IPS-20b (cell line): ENCODE data around the gene DMRTB1.
A peak's percentile ranks its signal among the peaks of the same experiment; 100 is the strongest.

Experiments
- H3K27ac ChIP-seq: one replicate; pipeline ENCODE4 v1.5.1; 2013; ENCODE audit warnings: low read length
- H3K27me3 ChIP-seq: 2 replicates; pipeline ENCODE4 v1.6.1; 2013; ENCODE audit warnings: mild to moderate bottlenecking, low read length, inconsistent platforms; ENCODE audit not compliant: insufficient read depth
- H3K36me3 ChIP-seq: 2 replicates; pipeline ENCODE4 v1.6.1; 2013; ENCODE audit warnings: low read depth, mild to moderate bottlenecking, inconsistent platforms, low read length, moderate library complexity; ENCODE audit not compliant: insufficient read depth
- H3K4me1 ChIP-seq: 2 replicates; pipeline ENCODE4 v1.6.1; 2013; ENCODE audit warnings: mild to moderate bottlenecking, control low read depth, inconsistent platforms, low read length, moderate library complexity; ENCODE audit not compliant: insufficient read depth
- H3K4me3 ChIP-seq: 2 replicates; pipeline ENCODE4 v1.5.1; 2013; ENCODE audit warnings: mild to moderate bottlenecking, low read length, inconsistent platforms
- H3K9ac ChIP-seq: 2 replicates; pipeline ENCODE4 v1.6.1; 2013; ENCODE audit warnings: low read depth, mild to moderate bottlenecking, inconsistent platforms, low read length, moderate library complexity
- H3K9me3 ChIP-seq: 2 replicates; pipeline ENCODE4 v1.6.1; 2013; ENCODE audit warnings: mild to moderate bottlenecking, low read depth, low read length, inconsistent platforms; ENCODE audit not compliant: insufficient read depth

DMRTB1 gene

GRCh38 chr1:53468374-53468773 is 9.2 kb downstream of the DMRTB1 start:
- H3K36me3 ChIP-seq, result no peaks in the 10 kb centered on the region
- H3K9me3 ChIP-seq, result no peaks in the 10 kb centered on the region
- H3K9ac ChIP-seq, result no peak overlapping the region
- peaks cover 8% of the 10 kb centered on the region for H3K27me3 ChIP-seq
- H3K4me1 ChIP-seq, result peaks cover 4% of the 10 kb centered on the region; the same call in 1 of the 2 replicates
- H3K4me3 ChIP-seq, result no peak overlapping the region
- no peak overlapping the region for H3K27ac ChIP-seq

- Histone ChIP-seq H3K4me1 (peaks cover 4% of the 10 kb centered on the region; the same call in 1 of the 2 replicates), H3K36me3 (no peaks in the 10 kb centered on the region), H3K27ac (no peak overlapping the region), H3K9me3 (no peaks in the 10 kb centered on the region), H3K27me3 (peaks cover 8% of the 10 kb centered on the region), H3K4me3 (no peak overlapping the region), H3K9ac (no peak overlapping the region)
Measured at GRCh38 chr1:53469373-53469772, 10.2 kb downstream of the DMRTB1 start.

GRCh38 chr1:53470155-53470554 is 11.0 kb downstream of the DMRTB1 start:
- Histone ChIP-seq H3K9ac (no peak overlapping the region), H3K4me3 (peak overlapping the region; percentile 15; the same call in 1 of the 2 replicates), H3K27ac (no peak overlapping the region), H3K9me3 (no peaks in the 10 kb centered on the region), H3K36me3 (no peaks in the 10 kb centered on the region), H3K27me3 (peaks cover 8% of the 10 kb centered on the region), H3K4me1 (peaks cover 4% of the 10 kb centered on the region; the same call in 1 of the 2 replicates)

- Histone ChIP-seq H3K4me3 (peak overlapping the region; percentile 15; the same call in 1 of the 2 replicates), H3K9ac (no peak overlapping the region), H3K27ac (no peak overlapping the region), H3K36me3 (no peaks in the 10 kb centered on the region), H3K27me3 (peaks cover 8% of the 10 kb centered on the region), H3K4me1 (peaks cover 4% of the 10 kb centered on the region; the same call in 1 of the 2 replicates), H3K9me3 (no peaks in the 10 kb centered on the region)
Measured at GRCh38 chr1:53470584-53470983, 11.4 kb downstream of the DMRTB1 start.

- no peak overlapping the region for H3K4me3 ChIP-seq
- no peak overlapping the region for H3K9ac ChIP-seq
- no peak overlapping the region for H3K27ac ChIP-seq
- no peaks in the 10 kb centered on the region for H3K9me3 ChIP-seq
- H3K4me1 ChIP-seq, result peaks cover 4% of the 10 kb centered on the region; the same call in 1 of the 2 replicates
- no peaks in the 10 kb centered on the region for H3K36me3 ChIP-seq
- H3K27me3 ChIP-seq, result peaks cover 9% of the 10 kb centered on the region
Measured at GRCh38 chr1:53471000-53471399, 11.8 kb downstream of the DMRTB1 start.

- H3K27me3 ChIP-seq, result peaks cover 21% of the 10 kb centered on the region
- no peak overlapping the region for H3K9ac ChIP-seq
- H3K27ac ChIP-seq, result no peak overlapping the region
- no peak overlapping the region for H3K4me3 ChIP-seq
- H3K36me3 ChIP-seq, result no peaks in the 10 kb centered on the region
- H3K9me3 ChIP-seq, result no peaks in the 10 kb centered on the region
- H3K4me1 ChIP-seq, result peaks cover 4% of the 10 kb centered on the region; the same call in 1 of the 2 replicates
Measured at GRCh38 chr1:53473463-53473862, 14.3 kb downstream of the DMRTB1 start.

- H3K27me3 ChIP-seq, result peaks cover 21% of the 10 kb centered on the region
- no peak overlapping the region for H3K9ac ChIP-seq
- no peaks in the 10 kb centered on the region for H3K36me3 ChIP-seq
- no peak overlapping the region for H3K4me3 ChIP-seq
- H3K27ac ChIP-seq, result no peak overlapping the region
- peaks cover under 1% of the 10 kb centered on the region; the same call in 1 of the 2 replicates for H3K4me1 ChIP-seq
- H3K9me3 ChIP-seq, result no peaks in the 10 kb centered on the region
Measured at GRCh38 chr1:53475664-53476063, 16.5 kb downstream of the DMRTB1 start.

- peaks cover 13% of the 10 kb centered on the region; the same call in 1 of the 2 replicates for H3K27me3 ChIP-seq
- H3K9ac ChIP-seq, result no peak overlapping the region
Measured at GRCh38 chr1:53476579-53476978, 17.4 kb downstream of the DMRTB1 start.

GRCh38 chr1:53477651-53478501 is 18.7 kb downstream of the DMRTB1 start:
- Histone ChIP-seq H3K27me3 (peaks cover 13% of the 10 kb centered on the region; the same call in 1 of the 2 replicates), H3K36me3 (no peaks in the 10 kb centered on the region), H3K9ac (no peak overlapping the region)

More at GRCh38 chr1:53476579-53476978, 17.4 kb downstream of the DMRTB1 start:
- H3K9me3 ChIP-seq, result no peaks in the 10 kb centered on the region
- no peak overlapping the region for H3K27ac ChIP-seq
- H3K36me3 ChIP-seq, result no peaks in the 10 kb centered on the region
- no peaks in the 10 kb centered on the region for H3K4me1 ChIP-seq
- no peak overlapping the region for H3K4me3 ChIP-seq

GRCh38 chr1:53478502-53478818 is 19.3 kb downstream of the DMRTB1 start:
- no peaks in the 10 kb centered on the region for H3K36me3 ChIP-seq
- no peak overlapping the region for H3K9ac ChIP-seq
- H3K27me3 ChIP-seq, result peaks cover 13% of the 10 kb centered on the region; the same call in 1 of the 2 replicates
- no peaks in the 10 kb centered on the region for H3K9me3 ChIP-seq
- H3K27ac ChIP-seq, result no peak overlapping the region
- no peaks in the 10 kb centered on the region for H3K4me1 ChIP-seq
- no peak overlapping the region for H3K4me3 ChIP-seq

More at GRCh38 chr1:53477651-53478501, 18.7 kb downstream of the DMRTB1 start:
- Histone ChIP-seq H3K4me3 (no peak overlapping the region), H3K9me3 (no peaks in the 10 kb centered on the region), H3K27ac (no peak overlapping the region), H3K4me1 (no peaks in the 10 kb centered on the region)

- no peak overlapping the region for H3K27ac ChIP-seq
- H3K27me3 ChIP-seq, result peaks cover 13% of the 10 kb centered on the region; the same call in 1 of the 2 replicates
- H3K9ac ChIP-seq, result no peak overlapping the region
- no peak overlapping the region for H3K4me3 ChIP-seq
- no peaks in the 10 kb centered on the region for H3K36me3 ChIP-seq
- no peaks in the 10 kb centered on the region for H3K9me3 ChIP-seq
- no peaks in the 10 kb centered on the region for H3K4me1 ChIP-seq
Measured at GRCh38 chr1:53480678-53481077, 21.5 kb downstream of the DMRTB1 start.

- H3K36me3 ChIP-seq, result no peaks in the 10 kb centered on the region
- H3K27ac ChIP-seq, result no peak overlapping the region
- H3K4me1 ChIP-seq, result no peaks in the 10 kb centered on the region
- H3K9ac ChIP-seq, result no peak overlapping the region
- peaks cover 7% of the 10 kb centered on the region; the same call in 1 of the 2 replicates for H3K27me3 ChIP-seq
- no peaks in the 10 kb centered on the region for H3K9me3 ChIP-seq
- no peak overlapping the region for H3K4me3 ChIP-seq
Measured at GRCh38 chr1:53481456-53481855, 22.3 kb downstream of the DMRTB1 start.
